ENCODE measurements around the gene CEP112. TPM values are rescaled to one million over a fixed set of nuclear protein-coding genes. Genes with fewer than 3 reads are reported as not detected.

Gene CEP112
- total RNA-seq, 1 experiment from 2014 or later, result 6.1 TPM

DNA sequence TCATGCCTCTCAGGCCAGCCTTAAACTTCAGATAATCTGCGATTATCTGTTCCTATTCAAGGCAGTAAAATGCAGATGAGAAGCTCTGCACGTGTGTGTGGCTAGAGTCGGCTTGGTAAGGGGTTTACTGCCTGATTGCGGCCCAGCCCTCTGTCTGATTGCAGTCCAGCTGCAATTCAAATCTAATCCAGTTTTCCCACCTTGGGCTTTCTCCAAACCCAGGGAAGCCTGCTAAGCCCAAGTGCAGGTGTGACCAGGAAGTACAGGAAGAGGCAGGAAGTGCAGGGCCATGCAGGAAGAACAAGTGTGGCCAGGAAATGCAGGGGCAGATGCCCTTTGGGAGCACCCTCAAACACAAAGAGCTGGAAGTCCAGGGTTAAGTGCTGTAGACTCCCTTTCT, 314.9 kb downstream of the CEP112 start:
- no peak for ATAC-seq
- TF ChIP-seq, protein P1, sequence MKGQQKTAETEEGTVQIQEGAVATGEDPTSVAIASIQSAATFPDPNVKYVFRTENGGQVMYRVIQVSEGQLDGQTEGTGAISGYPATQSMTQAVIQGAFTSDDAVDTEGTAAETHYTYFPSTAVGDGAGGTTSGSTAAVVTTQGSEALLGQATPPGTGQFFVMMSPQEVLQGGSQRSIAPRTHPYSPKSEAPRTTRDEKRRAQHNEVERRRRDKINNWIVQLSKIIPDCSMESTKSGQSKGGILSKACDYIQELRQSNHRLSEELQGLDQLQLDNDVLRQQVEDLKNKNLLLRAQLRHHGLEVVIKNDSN (CRISPR knock-in tag; IDR thresholded peaks at IDR 0.05), result no peak
- TF ChIP-seq ETV6 (CRISPR knock-in tag; IDR thresholded peaks at IDR 0.05), result no peak
- TF ChIP-seq SOX15 (CRISPR knock-in tag; IDR thresholded peaks at IDR 0.05), result no peak
- TF ChIP-seq, protein P2, sequence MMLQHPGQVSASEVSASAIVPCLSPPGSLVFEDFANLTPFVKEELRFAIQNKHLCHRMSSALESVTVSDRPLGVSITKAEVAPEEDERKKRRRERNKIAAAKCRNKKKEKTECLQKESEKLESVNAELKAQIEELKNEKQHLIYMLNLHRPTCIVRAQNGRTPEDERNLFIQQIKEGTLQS (CRISPR knock-in tag; conservative IDR thresholded peaks at IDR 0.05), result no peak
- no peak for TF ChIP-seq HMGA2 (CRISPR knock-in tag; IDR thresholded peaks at IDR 0.05)
- TF ChIP-seq, protein P3, sequence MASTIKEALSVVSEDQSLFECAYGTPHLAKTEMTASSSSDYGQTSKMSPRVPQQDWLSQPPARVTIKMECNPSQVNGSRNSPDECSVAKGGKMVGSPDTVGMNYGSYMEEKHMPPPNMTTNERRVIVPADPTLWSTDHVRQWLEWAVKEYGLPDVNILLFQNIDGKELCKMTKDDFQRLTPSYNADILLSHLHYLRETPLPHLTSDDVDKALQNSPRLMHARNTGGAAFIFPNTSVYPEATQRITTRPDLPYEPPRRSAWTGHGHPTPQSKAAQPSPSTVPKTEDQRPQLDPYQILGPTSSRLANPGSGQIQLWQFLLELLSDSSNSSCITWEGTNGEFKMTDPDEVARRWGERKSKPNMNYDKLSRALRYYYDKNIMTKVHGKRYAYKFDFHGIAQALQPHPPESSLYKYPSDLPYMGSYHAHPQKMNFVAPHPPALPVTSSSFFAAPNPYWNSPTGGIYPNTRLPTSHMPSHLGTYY (CRISPR knock-in tag; IDR thresholded peaks at IDR 0.05), result no peak
- TF ChIP-seq, protein P4, sequence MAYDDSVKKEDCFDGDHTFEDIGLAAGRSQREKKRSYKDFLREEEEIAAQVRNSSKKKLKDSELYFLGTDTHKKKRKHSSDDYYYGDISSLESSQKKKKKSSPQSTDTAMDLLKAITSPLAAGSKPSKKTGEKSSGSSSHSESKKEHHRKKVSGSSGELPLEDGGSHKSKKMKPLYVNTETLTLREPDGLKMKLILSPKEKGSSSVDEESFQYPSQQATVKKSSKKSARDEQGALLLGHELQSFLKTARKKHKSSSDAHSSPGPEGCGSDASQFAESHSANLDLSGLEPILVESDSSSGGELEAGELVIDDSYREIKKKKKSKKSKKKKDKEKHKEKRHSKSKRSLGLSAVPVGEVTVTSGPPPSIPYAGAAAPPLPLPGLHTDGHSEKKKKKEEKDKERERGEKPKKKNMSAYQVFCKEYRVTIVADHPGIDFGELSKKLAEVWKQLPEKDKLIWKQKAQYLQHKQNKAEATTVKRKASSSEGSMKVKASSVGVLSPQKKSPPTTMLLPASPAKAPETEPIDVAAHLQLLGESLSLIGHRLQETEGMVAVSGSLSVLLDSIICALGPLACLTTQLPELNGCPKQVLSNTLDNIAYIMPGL (CRISPR knock-in tag; IDR thresholded peaks at IDR 0.05), result no peak
- TF ChIP-seq SMAD3 (CRISPR knock-in tag; IDR thresholded peaks at IDR 0.05; ENCODE audit: borderline replicate concordance), result no peak
- TF ChIP-seq, protein P5, sequence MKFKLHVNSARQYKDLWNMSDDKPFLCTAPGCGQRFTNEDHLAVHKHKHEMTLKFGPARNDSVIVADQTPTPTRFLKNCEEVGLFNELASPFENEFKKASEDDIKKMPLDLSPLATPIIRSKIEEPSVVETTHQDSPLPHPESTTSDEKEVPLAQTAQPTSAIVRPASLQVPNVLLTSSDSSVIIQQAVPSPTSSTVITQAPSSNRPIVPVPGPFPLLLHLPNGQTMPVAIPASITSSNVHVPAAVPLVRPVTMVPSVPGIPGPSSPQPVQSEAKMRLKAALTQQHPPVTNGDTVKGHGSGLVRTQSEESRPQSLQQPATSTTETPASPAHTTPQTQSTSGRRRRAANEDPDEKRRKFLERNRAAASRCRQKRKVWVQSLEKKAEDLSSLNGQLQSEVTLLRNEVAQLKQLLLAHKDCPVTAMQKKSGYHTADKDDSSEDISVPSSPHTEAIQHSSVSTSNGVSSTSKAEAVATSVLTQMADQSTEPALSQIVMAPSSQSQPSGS (CRISPR knock-in tag; IDR thresholded peaks at IDR 0.05; ENCODE audit: borderline replicate concordance, low read depth), result no peak
- TF ChIP-seq, protein P6, sequence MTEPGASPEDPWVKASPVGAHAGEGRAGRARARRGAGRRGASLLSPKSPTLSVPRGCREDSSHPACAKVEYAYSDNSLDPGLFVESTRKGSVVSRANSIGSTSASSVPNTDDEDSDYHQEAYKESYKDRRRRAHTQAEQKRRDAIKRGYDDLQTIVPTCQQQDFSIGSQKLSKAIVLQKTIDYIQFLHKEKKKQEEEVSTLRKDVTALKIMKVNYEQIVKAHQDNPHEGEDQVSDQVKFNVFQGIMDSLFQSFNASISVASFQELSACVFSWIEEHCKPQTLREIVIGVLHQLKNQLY (CRISPR knock-in tag; IDR thresholded peaks at IDR 0.05), result no peak
- Mint-ChIP-seq H3K27ac (no peak overlapping the region), H3K4me3 (no peak overlapping the region), H3K36me3 (peaks cover 16% of the 10 kb centered on the region), H3K9me3 (peaks cover 29% of the 10 kb centered on the region), H3K4me1 (peaks cover 8% of the 10 kb centered on the region), H3K27me3 (ENCODE audit: low read depth) (no peaks in the 10 kb centered on the region; the same call in 1 of the 2 replicates)
- ChIA-PET POLR2A (no interaction called here), CTCF (no interaction called here)
- DNase-seq (ENCODE audit: low spot score), result no peak

DNA sequence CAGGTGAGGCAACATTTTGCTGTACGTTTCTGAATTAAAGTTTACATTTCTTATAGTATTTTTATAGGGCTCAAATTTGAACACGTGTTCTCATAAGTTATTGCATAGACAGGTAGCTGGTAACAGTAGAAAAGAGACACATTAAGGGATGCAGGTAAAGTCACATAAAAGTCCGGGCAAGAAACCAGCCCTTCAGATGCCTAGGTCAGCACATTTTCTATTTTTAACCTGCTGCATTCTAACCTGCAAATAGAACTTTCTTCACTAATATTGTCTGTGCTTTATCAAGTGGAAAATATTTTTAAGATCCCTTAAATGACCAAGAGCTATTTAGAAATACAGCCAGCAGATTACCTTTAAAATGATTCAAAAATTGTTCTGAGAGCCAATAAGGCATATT, 323.1 kb downstream of the CEP112 start:
- Mint-ChIP-seq H3K9me3 (peaks cover 8% of the 10 kb centered on the region), H3K4me1 (peaks cover 4% of the 10 kb centered on the region; the same call in 1 of the 2 replicates), H3K4me3 (no peak overlapping the region), H3K27me3 (ENCODE audit: low read depth) (no peaks in the 10 kb centered on the region; the same call in 1 of the 2 replicates), H3K27ac (no peak overlapping the region), H3K36me3 (peaks cover 6% of the 10 kb centered on the region)
- ATAC-seq (no peak), DNase-seq (ENCODE audit: low spot score) (no peak)
- POLR2A ChIA-PET, result no interaction called here
- CTCF ChIA-PET, result no interaction called here
- TF ChIP-seq NFATC4 (CRISPR knock-in tag; IDR thresholded peaks at IDR 0.05) (no peak), RORB (CRISPR knock-in tag; IDR thresholded peaks at IDR 0.05) (no peak), OVOL2 (CRISPR knock-in tag; IDR thresholded peaks at IDR 0.05; ENCODE audit: borderline replicate concordance) (no peak), ZNF219 (CRISPR knock-in tag; IDR thresholded peaks at IDR 0.05; ENCODE audit: borderline replicate concordance) (no peak), ATF1 (CRISPR knock-in tag; IDR thresholded peaks at IDR 0.05) (no peak), SMAD4 (CRISPR knock-in tag; IDR thresholded peaks at IDR 0.05) (no peak), JAZF1 (CRISPR knock-in tag; IDR thresholded peaks at IDR 0.05) (no peak)
- TF ChIP-seq, protein P7, sequence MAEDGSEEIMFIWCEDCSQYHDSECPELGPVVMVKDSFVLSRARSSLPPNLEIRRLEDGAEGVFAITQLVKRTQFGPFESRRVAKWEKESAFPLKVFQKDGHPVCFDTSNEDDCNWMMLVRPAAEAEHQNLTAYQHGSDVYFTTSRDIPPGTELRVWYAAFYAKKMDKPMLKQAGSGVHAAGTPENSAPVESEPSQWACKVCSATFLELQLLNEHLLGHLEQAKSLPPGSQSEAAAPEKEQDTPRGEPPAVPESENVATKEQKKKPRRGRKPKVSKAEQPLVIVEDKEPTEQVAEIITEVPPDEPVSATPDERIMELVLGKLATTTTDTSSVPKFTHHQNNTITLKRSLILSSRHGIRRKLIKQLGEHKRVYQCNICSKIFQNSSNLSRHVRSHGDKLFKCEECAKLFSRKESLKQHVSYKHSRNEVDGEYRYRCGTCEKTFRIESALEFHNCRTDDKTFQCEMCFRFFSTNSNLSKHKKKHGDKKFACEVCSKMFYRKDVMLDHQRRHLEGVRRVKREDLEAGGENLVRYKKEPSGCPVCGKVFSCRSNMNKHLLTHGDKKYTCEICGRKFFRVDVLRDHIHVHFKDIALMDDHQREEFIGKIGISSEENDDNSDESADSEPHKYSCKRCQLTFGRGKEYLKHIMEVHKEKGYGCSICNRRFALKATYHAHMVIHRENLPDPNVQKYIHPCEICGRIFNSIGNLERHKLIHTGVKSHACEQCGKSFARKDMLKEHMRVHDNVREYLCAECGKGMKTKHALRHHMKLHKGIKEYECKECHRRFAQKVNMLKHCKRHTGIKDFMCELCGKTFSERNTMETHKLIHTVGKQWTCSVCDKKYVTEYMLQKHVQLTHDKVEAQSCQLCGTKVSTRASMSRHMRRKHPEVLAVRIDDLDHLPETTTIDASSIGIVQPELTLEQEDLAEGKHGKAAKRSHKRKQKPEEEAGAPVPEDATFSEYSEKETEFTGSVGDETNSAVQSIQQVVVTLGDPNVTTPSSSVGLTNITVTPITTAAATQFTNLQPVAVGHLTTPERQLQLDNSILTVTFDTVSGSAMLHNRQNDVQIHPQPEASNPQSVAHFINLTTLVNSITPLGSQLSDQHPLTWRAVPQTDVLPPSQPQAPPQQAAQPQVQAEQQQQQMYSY (CRISPR knock-in tag; IDR thresholded peaks at IDR 0.05), result no peak
- TF ChIP-seq, protein P8, sequence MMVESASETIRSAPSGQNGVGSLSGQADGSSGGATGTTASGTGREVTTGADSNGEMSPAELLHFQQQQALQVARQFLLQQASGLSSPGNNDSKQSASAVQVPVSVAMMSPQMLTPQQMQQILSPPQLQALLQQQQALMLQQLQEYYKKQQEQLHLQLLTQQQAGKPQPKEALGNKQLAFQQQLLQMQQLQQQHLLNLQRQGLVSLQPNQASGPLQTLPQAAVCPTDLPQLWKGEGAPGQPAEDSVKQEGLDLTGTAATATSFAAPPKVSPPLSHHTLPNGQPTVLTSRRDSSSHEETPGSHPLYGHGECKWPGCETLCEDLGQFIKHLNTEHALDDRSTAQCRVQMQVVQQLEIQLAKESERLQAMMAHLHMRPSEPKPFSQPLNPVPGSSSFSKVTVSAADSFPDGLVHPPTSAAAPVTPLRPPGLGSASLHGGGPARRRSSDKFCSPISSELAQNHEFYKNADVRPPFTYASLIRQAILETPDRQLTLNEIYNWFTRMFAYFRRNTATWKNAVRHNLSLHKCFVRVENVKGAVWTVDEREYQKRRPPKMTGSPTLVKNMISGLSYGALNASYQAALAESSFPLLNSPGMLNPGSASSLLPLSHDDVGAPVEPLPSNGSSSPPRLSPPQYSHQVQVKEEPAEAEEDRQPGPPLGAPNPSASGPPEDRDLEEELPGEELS (CRISPR knock-in tag; IDR thresholded peaks at IDR 0.05), result no peak
- TF ChIP-seq, protein P9, sequence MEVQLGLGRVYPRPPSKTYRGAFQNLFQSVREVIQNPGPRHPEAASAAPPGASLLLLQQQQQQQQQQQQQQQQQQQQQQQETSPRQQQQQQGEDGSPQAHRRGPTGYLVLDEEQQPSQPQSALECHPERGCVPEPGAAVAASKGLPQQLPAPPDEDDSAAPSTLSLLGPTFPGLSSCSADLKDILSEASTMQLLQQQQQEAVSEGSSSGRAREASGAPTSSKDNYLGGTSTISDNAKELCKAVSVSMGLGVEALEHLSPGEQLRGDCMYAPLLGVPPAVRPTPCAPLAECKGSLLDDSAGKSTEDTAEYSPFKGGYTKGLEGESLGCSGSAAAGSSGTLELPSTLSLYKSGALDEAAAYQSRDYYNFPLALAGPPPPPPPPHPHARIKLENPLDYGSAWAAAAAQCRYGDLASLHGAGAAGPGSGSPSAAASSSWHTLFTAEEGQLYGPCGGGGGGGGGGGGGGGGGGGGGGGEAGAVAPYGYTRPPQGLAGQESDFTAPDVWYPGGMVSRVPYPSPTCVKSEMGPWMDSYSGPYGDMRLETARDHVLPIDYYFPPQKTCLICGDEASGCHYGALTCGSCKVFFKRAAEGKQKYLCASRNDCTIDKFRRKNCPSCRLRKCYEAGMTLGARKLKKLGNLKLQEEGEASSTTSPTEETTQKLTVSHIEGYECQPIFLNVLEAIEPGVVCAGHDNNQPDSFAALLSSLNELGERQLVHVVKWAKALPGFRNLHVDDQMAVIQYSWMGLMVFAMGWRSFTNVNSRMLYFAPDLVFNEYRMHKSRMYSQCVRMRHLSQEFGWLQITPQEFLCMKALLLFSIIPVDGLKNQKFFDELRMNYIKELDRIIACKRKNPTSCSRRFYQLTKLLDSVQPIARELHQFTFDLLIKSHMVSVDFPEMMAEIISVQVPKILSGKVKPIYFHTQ (CRISPR knock-in tag; IDR thresholded peaks at IDR 0.05), result no peak

All from WTC11 (cell line).